NOMO-1 treated with dmso at 0.1 percent for 144 hours (cell line): ENCODE data around the gene ZNF749.

ENCODE experiments used
- DNase-seq: peaks from one replicate; lab custom pipeline; 2025; ENCODE audit not compliant: unreplicated experiment; lab: John Stamatoyannopoulos, UW

The ZNF749 gene

DNA sequence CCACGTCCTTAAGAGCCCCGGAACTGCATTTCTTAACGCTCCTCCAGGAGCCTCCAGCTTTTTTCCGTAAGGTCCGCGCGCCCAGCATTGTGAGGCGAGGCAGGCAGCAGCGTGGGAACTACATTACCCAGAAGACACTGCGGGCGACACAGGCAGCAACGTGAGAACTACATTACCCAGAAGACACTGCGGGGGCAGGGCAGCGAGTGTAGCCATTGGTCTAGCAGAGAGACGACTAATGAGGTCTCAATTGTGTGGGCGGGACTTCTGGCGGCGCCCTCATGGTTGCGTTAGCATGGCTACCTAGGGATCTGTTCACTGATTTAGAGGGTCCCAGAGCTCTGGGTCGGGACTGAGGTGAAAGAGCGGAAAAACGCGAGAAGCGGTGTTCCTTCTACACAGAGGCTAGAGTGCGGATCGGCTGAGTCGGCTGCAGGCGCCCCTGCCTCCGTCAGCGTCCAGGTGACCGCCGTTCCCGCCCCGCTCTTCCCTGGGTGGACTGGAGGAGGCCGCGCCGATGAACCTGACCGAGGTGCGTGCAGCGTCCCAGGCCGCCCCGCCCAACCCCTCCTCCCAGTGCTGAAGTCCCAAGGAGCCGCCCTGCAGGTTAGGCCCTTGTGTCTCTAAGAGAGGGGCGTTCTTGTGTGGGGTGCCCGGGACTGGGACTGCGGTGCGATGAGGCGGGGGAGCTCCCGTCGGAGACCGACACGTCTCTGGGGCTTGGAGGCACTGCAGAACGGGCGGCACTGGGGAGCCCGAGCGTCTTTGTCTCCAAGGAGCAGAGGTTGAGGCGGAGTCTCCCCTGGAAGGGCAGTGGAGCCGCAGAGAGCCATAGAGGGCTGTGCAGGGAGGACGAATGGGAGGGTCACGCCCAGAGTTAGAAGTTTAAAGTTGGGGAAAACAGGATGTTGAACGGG, at the start of gene ZNF749:
ZNF749 (plus strand) TSS at position 264 of the 917 bp plus-strand sequence; CDS start at position 518, 254 bp downstream.
- DNase-seq = peak; percentile 96

DNA sequence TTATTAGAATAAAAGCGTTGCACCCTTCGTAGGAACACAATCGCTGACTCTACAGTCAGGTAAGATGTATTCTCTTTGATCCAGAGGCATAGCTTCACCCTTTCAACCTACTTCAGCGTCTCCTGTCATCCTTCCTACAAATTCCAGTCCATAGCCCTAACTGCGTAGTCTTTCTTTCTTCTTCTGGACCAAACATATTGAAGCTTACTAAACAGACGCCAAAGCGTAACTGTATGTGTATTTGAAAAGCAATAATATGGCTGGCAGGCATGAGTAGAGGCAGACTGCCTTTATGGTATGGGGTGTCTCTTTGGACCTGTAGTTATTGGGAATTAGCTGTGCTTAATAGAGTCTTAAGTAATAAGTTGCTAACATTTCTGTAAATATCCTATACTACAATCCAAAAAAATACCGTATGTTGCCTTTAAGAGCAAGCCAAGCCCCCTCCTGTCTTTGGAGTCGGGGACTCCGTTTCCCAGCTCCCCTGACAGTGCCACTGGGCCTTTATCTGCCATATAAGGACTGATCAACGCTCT, 45.9 kb upstream of the ZNF749 start:
- DNase-seq = no peak

DNA sequence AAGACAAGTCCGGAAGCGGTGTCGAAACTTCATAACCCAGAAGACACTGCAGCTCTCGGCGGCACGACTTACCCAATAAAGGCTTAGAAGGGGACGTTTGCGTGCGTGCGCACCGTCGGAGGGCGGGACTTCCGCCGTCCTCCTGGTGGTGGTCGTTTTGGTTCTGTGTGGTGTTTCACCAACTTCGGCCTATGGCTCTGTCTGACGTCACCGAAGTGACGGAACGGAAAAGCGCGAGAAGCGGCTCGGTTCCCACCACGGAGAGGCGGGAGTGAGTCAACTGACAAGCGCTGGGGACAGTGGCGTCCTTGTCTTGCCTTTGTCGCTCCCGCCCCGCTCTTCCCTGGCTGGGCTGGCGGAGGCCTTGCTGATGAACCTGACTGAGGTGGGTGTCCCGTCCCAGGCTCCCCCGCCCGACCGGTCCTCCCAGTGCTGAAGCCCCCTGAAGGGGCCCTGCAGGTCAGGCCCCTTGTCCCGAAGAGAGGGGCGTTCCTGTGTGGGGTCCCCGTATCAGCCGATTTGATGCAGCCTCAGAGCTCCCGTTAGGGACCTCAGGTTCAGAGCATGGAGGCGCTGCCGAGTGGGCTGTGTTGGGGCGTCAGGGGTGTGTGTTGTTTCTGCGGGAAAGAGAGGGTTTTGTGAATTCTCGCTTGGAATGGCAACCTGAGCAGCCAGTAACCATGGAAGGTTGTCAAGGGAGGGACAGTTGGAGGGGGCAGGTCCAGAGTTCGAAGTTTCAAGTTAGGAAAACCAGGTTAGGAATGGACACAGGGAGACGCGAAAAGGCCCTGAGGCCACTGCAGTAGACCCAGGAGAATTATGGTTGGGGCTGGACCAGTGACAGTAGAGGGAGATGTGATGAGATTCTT, 45.2 kb upstream of the ZNF749 start, which contains the start of gene ZNF548:
ZNF548 (plus strand) TSS at position 125 of the 869 bp plus-strand sequence; CDS start at position 371, 246 bp downstream.
- peak; percentile 95 for DNase-seq

DNA sequence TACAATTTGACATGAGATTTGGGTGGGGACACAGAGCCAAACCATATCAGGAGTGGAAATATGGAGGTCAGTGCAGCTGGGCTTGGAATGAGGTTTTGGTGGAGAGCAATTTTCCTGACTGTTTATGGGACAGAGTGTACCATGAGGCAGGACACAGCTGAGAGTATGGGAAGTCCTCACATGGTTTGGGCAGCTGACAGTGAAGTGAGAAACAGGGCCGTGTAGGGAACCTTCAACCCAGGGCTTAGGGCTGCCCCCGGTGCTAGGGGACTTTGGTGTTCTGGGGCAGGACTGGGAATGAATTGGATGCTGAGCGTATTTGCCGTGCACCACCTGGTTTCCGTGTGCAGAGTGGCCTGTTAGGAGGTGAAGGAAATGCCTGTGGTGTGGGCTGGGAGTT, 39.4 kb upstream of the ZNF749 start:
- no peak for DNase-seq

DNA sequence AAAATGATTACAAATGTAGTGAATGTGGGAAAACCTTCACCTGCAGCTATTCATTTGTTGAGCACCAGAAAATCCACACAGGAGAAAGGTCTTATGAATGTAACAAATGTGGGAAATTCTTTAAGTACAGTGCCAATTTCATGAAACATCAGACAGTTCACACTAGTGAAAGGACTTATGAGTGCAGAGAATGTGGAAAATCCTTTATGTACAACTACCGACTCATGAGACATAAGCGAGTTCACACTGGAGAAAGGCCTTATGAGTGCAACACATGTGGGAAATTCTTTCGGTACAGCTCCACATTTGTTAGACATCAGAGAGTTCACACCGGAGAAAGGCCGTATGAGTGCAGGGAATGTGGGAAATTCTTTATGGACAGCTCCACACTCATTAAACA, 36.3 kb upstream of the ZNF749 start:
- no peak for DNase-seq

DNA sequence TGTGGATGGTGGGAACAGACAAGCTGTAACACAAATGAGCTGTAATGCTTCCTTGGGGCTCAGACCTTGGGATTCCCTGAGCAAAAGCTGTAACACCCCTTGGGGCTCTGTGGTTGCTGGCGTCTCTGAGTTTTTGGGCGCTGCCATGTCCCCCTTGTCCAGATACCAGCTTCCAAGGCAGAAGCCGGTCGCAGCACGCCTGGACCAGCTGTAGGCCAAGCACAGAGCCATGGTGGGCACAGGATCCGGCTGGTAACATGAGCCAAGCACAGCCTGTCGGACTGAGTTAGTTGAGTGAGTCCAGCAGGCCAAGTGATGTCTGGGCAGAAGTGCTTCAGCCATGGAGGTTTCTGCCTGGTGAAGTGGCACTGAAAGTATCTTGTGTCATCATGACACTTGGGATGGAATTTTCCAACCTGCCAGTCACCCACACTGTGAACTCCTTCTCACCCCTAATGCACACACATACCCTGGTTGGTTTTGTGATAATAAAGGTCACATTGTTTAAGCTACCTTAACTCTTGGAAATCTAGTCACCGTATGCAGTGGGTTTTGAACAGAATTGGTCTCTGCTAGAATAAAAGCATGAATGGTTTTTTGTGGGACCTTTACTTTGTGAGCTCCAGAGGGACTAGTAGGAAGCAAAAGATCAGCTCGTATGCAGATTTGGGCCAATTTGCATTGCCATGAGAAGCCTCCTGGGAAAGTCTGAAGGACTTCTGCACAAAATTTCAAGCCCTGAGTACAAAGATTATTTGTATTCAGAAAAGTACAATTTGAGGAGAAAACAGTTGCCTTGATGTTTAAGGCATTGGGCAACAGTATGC, 31.2 kb upstream of the ZNF749 start:
- no peak for DNase-seq

DNA sequence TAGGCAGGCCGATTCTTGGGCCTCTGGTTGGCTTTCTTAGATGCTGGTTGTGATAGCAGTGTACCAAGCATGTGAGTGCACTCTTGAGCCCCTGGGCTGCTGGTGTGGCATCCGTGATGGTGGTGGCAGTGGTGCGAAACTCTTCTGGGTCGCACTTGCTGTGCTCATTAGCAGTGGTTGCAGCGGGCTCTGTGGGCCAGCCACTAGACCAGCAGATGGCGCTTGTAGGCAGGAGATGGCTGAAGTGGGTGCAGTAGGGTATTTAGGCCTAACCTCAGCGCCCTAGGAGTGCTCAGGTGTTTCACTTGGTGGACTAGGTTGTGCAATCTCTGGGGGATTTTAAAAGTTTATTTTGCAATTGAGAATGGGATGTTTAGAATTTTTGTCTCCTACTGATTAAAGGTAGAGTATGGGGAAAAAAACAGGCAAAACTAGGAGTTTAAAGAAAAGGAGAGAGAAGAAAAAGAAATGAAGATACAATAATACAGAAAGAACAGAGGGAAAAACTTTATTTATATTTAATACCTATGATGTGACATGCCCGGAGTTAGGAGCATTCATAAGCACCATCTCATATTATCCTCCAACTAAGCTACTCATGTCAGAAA, 28.5 kb upstream of the ZNF749 start:
- peak; percentile 16 for DNase-seq

DNA sequence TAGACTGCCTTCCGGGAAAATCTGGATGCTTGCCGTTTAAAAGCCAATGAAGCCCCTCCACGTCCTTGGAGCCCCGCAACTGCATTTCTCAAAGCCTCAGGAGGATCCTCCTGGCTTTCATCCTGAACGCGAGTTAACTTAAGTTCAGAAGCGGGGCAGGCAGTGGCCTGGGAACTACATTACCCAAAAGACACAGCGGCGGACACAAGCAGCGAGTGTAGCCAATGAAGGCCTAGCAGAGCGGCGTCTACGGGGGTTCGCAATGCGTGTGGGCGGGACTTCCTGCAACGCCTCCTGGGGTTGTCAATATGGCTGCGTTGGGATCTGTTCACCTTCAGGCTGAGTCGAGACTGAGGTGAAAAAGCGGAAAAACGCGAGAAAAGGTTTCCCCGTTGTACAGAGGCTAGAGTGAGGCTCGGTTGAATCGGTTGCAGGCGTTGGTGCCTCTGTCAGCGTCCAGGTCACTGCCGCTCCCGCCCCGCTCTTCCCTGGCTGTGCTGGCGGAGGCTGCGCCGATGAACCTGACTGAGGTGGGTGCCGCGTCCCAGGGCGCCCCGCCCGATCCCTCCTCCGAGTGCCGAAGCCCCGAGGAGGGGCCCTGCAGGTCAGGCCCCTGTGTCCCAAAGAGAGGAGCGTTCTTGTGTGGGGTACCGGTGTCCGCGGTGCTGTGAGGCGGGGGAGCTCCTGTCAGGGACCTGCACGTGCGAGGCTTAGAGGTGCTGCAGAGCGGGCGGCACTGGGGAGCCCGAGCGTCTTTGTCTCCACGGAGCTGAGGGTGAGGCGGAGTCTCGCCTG, 24.1 kb upstream of the ZNF749 start, which contains the start of gene ZNF17:
ZNF17 (plus strand) TSS at position 285 of the 795 bp plus-strand sequence. CDS start 2,455 bp downstream, outside the sequence.
- peak; percentile 85 for DNase-seq

DNA sequence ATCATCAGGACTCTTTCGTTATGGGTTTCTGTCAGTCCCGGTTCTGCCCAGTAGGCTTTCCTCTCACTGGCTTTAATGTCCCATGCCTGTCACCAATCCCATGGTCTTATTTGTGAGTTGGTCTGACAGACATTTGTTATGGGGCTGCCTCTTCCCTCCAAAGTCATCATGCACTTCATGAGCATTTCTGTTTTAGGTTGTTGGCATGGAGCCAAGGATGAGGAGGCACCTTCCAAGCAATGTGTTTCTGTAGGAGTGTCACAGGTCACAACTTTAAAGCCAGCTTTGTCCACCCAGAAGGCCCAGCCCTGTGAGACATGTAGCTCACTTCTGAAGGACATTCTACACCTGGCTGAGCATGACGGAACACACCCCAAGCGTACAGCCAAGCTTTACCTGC, 15.7 kb upstream of the ZNF749 start:
- DNase-seq = no peak

DNA sequence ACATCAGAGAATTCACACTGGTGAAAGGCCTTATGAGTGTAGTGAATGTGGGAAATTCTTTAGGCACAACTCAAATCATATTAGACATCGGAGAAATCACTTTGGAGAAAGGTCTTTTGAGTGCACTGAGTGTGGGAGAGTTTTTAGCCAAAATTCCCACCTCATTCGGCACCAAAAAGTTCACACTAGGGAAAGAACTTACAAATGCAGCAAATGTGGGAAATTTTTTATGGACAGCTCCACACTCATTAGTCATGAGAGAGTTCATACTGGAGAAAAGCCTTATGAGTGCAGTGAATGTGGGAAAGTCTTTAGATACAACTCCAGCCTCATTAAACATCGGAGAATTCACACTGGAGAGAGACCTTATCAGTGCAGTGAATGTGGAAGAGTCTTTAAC, 14.1 kb upstream of the ZNF749 start:
- no peak for DNase-seq

DNA sequence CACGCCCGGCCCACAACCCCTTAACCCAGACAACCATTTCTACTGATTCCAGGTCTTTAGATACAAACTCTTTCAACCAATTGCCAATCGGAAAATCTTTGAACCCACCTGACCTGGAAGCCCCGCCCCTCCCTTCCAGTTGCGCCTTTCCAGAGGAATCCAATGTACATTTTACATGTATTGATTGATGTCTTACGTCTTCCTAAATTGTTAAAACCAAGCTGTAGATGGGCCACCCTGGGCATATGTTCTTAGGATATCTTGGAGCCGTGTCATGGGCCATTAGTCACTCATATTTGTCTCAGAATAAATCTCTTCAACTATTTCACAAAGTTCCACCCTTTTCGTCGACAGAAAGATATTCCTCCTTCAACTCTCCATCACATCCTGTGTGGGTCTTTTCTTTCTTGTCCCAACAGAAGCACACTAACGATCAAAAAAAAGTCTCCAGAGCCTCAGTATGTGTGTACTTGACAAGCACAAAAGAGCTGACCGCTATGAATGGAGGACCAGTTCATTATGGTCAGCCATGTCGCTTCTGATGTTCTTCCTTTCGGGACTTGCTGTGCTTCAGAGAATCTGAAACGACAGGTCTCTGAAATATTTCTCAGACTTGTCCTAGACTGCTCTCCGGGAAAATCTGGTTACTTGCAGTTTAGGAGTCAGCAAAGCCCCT, 601 bp upstream of the ZNF749 start:
- no peak for DNase-seq

DNA sequence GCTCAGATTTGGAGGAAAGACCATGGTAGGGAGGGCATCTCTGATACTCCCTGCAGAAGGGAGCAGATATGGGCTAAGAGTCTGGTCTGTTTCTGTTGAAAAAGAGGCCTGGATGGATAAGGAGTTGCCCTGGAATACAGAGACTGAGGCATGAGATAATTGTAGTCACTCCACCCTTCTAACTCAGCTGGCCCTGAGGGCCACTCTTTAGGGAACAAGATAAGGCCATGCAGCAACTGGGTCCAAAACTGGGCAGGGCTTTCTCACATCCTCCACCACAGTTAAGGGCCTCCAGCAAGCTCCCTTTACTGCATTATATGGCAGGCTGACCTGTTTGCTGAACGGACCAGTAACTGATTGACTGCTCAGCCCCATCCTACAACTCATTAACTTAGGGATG, 1.3 kb downstream of the ZNF749 start:
- no peak for DNase-seq

DNA sequence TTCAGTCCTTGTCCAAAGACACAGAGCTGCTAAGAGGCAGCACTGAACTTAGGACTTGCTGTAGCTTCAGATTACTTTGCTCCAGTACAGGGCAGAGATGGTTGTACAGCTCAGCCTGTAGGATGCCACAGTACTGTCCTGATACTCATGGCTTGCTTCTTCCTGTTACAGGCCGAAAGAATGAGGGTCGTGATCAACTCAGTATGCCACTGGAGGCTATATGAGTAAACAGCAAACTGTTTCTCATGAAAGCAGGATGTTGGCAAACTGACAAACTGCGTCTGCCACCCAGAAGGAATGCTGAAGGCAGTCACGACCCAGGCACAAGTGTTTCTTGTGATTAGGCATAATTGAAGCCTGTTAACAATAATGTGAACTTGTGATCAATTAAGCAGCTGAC, 2.8 kb downstream of the ZNF749 start:
- no peak for DNase-seq

DNA sequence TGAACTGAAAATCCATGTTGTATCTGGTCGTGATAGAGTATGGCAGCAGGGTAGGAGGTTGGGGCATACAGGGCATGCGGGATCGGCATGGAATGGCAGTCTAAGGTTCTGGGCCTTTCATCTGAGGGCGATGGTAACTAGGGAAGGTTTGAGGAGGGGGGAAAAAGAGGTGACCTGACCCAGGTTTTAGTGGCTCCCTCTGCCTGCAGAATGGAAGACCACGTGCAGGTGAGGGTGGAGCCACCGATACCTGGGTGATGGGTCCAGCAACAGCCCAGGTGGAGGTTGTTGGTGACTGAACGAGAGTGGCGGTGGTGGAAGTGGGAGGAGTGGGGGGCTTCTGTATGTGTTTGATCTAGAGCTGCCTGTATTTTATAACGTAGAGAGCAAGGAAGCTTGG, 3.8 kb downstream of the ZNF749 start:
- no peak for DNase-seq

DNA sequence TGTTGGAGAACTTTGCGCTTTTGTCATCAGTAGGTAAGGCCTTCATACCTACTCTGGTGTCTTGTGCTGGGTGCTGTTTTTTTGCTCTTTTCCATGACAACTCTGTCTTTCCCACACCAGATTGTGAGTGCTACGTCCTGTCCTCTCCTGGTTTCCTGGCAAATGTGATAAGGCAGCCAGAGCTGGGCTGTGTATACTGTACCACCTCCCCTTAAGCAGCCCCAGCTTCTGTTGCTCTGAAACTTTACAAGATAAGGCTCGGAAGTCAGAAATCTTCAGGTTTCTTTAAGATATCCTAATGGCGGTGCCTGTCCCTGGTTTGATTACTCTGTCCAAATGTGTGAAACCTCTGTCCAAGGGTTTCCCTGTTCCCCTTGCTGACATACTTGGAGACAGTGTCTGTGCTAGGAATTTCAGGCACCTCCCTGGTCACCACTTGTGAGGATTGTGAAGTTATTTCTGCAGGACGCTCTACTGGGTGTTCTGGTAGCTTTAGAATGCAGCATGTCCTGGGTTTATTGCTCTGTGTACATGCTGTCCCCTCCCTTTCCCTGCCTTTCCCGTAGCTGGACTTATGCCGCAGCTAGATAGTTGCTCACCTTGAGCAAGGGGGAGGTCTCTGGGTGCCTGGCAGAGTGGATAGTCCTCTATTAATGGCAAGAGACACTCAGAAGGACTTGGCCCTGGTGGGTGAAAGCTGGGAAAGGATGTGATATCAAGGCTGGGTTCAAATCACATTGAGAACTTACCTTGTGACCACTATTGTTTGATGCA, 7.0 kb downstream of the ZNF749 start:
- no peak for DNase-seq

DNA sequence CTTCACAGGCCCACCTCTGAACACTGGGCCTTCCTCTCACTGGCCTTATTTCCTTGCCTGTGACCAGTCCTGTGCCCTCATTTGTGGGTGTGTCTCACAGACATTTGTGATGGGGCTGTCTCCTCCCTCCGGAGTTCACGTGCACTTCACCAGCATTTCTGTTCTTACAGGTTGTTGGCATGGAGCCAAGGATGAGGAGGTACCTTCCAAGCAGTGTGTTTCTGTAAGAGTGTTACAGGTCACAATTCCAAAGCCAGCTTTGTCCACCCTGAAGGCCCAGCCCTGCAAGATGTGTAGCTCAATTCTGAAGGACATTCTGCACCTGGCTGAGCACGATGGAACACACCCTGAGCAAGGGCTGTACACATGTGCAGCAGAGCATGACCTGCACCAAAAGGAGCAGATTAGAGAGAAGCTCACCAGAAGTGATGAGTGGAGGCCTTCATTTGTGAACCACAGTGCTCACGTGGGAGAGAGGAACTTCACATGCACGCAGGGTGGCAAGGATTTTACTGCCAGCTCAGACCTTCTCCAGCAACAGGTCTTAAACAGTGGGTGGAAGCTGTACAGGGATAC, 8.1 kb downstream of the ZNF749 start:
- no peak for DNase-seq

DNA sequence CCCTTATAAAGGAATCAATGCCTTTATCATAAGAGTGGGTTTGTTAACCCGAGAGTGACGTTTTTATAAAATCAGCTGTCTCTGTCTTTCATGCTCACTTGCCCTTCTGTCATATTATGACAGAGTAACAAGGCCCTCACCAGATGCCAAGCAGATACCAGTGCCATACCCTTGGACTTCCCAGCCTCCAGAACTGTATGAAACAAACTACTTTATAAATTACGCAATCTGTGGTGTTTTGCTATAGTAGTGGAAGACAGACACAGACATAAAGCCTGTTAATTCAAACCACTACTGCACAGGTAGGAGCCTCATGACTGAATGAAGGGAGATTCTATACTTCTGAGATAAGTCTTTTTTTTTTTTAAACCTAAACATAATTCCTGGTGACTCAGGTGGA, 17.2 kb downstream of the ZNF749 start:
- DNase-seq = no peak
